CD4-positive, CD25-positive, alpha-beta regulatory T cell (primary cell): Measurements from ENCODE around the gene EXOC5. TPM values are rescaled to one million over a fixed set of nuclear protein-coding genes. Genes with fewer than 3 reads are reported as not detected.

Experiments
- ATAC-seq, 2 donors: fragments of 150-1000 bp; cut with Tn5 transposase; one replicate each; pipeline ENCODE4 v1.10.0; 2021; ENCODE audit warnings: low read depth in 2 of 2, moderate number of reproducible peaks in 2 of 2, moderate library complexity in 1 of 2
- DNase-seq, 3 donors: peaks; one replicate each; pipeline versions ENCODE4 v3.0.0 to v3.0.0-alpha.2; 2012 to 2022; ENCODE audit warnings: mixed read lengths in 1 of 3
- H3K27ac ChIP-seq: one replicate; pipeline ENCODE4 v1.7.0; 2013; ENCODE audit warnings: mild to moderate bottlenecking, low read length; ENCODE audit not compliant: insufficient read depth, poor library complexity, severe bottlenecking
- H3K27me3 ChIP-seq: one replicate; pipeline ENCODE4 v1.7.0; 2013; ENCODE audit warnings: low read length; ENCODE audit not compliant: control insufficient read depth, insufficient read depth
- H3K36me3 ChIP-seq: one replicate; pipeline ENCODE4 v1.7.0; 2013; ENCODE audit warnings: mild to moderate bottlenecking, low read length, moderate library complexity; ENCODE audit not compliant: control insufficient read depth, insufficient read depth
- H3K4me1 ChIP-seq: 2 replicates; pipeline ENCODE4 v1.7.0; 2013; ENCODE audit warnings: mild to moderate bottlenecking, low read length; ENCODE audit not compliant: insufficient read depth, control insufficient read depth, poor library complexity, severe bottlenecking
- H3K4me3 ChIP-seq: one replicate; pipeline ENCODE4 v1.7.0; 2013; ENCODE audit warnings: low read depth, mild to moderate bottlenecking, low read length, moderate library complexity
- H3K9me3 ChIP-seq, 2 experiments: 1 replicate in 1 of 2; 2 replicates in 1 of 2; pipeline ENCODE4 v1.7.0; 2013; ENCODE audit warnings: low read length in 2 of 2, mild to moderate bottlenecking in 1 of 2, moderate library complexity in 1 of 2; ENCODE audit not compliant: control insufficient read depth in 2 of 2
- H3K27ac Mint-ChIP-seq, 3 donors: one replicate each; pipeline ENCODE4 v1.8.0; 2020 to 2022; ENCODE audit warnings: mild to moderate bottlenecking in 3 of 3, mixed read lengths in 3 of 3, moderate library complexity in 2 of 3
- H3K27me3 Mint-ChIP-seq: one replicate; pipeline ENCODE4 v1.8.0; 2022; ENCODE audit warnings: mild to moderate bottlenecking, mixed read lengths
- H3K36me3 Mint-ChIP-seq: one replicate; pipeline ENCODE4 v1.8.0; 2020; ENCODE audit warnings: mixed read lengths
- H3K4me1 Mint-ChIP-seq, 4 donors: one replicate each; pipeline ENCODE4 v1.8.0; 2020 to 2022; ENCODE audit warnings: mixed read lengths in 4 of 4, mild to moderate bottlenecking in 1 of 4
- H3K4me3 Mint-ChIP-seq, 4 donors: one replicate each; pipeline ENCODE4 v1.8.0; 2020 to 2022; ENCODE audit warnings: mild to moderate bottlenecking in 4 of 4, mixed read lengths in 4 of 4, moderate library complexity in 3 of 4
- H3K9me3 Mint-ChIP-seq, 7 donors: one replicate each; pipeline ENCODE4 v1.8.0; 2020 to 2022; ENCODE audit warnings: mixed read lengths in 7 of 7, mild to moderate bottlenecking in 3 of 7, moderate library complexity in 2 of 7
- polyA plus RNA-seq, 4 donors: library from polyadenylated mRNA; unstranded; fragments of 300-500 nt; fragmentation: Illumina TruSeq; gene quantifications; one replicate each; pipeline ENCODE4 v1.2.3, GENCODE V29; 2021
- total RNA-seq: library from RNA; stranded (reverse); gene quantifications from one replicate; pipeline ENCODE4 v1.2.3, GENCODE V29; 2022

The EXOC5 gene
- total and polyA plus RNA-seq, 5 donors from 2014 or later, result 42.6 to 60.6 (median 49.2) TPM

DNA sequence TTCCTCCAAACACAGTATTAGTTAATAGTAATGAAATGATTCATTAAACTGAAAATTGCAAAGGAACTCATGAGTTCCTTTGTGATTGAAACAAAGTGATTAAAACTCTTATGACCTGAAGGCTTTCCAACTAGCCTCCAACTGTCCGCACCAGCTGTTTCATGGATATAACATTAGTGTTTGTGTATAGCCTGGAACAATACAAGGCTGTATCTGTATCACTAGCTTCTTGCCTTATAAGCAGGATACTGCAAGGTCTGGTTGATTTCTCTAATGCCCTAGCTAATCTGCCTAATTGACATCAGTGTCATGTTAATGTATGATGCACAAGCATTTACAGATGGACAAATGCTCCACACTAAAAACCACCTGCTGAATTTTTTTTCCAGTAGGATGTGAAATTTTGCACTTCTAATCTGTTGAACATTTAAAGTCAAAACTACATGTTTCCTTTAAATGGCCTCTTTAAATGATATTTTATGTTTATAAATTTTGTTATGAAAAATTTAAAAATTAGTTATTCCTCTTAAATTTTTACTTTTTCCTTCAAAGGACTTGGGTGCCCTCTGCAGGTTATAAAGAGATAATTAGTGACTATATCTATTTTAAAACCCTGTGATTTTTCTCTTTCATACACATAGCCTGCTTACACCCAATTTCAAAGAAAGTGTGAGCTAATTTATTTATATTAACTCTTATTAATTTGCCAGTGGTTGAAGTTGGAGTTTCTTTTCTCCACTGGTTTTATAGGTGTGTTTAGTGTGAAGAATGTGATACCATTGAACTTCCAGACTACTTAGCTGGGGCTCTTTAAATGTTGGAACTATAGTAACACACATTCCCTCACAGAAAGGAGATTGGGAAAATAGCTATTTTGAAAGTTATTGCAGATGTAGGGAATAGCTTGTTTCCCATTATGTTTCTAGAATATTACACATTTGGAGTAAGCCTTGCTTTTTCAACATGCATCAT is 25.4 kb upstream of the EXOC5 start:
- Mint-ChIP-seq H3K27me3 (no peaks in the 10 kb centered on the region), H3K9me3 (no peaks in the 10 kb centered on the region), H3K27ac (no peak overlapping the region), H3K36me3 (peaks cover 14% of the 10 kb centered on the region), H3K4me3 (no peak overlapping the region), H3K4me1 (no peaks in the 10 kb centered on the region)
- Histone ChIP-seq H3K27ac (no peak overlapping the region), H3K4me1 (no peaks in the 10 kb centered on the region), H3K4me3 (no peak overlapping the region), H3K9me3 (no peaks in the 10 kb centered on the region), H3K36me3 (peaks cover 16% of the 10 kb centered on the region), H3K27me3 (no peaks in the 10 kb centered on the region)
- peak in 2 of 3 donors; percentile 12 to 37 for DNase-seq
- no peak for ATAC-seq

DNA sequence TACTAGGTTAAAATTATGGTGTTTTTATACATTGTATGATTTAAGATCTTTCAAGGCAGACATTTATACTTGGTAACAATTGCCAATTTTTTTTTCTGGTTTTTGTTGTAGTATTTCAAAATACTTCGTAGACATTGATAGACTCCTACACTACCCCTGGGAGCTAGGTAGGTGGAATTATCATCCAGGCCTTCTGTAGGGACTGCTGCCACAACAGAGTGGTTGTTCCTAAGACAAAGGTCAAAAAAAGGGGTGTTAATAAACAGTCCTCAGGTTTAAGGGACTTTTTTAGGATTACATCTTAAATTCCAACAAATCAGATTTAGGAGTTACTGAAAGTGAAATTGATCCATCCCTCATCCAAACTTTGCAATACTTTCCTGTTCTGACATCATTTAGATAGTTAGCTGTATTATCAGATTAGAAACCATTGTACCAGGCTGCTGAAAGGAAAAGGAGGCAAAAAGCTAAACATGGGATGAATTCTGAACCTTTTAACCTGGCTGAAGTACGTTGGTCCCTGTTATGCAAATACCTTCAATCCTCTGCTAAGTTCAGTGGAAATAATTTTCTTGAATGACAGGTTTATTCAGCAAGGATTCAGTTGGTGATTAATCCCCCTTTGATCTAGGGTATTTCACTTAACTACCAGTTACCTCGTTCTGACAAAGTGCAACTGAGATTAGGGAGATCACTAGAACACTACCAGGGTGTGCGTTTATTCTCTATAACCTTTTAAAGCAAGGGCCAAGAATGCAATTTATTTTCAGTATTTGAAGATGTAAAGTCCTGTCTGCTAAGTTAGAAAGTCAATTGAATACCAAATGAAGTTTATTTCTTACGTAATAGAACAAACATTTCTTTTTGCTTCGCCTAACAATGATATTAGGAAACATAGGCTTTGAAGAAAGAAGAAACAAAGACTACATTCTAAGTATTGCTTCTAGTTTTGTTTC is 23.3 kb upstream of the EXOC5 start:
- Histone ChIP-seq H3K9me3 (no peaks in the 10 kb centered on the region), H3K4me3 (no peak overlapping the region), H3K36me3 (peaks cover 30% of the 10 kb centered on the region), H3K27ac (no peak overlapping the region), H3K4me1 (no peaks in the 10 kb centered on the region), H3K27me3 (no peaks in the 10 kb centered on the region)
- DNase-seq (no peak), ATAC-seq (no peak)
- Mint-ChIP-seq H3K9me3 (no peaks in the 10 kb centered on the region), H3K27ac (no peak overlapping the region), H3K4me1 (peaks cover 0 to 2% (median 0%) of the 10 kb centered on the region in 4 donors), H3K36me3 (peaks cover 16% of the 10 kb centered on the region), H3K4me3 (no peak overlapping the region), H3K27me3 (no peaks in the 10 kb centered on the region)

DNA sequence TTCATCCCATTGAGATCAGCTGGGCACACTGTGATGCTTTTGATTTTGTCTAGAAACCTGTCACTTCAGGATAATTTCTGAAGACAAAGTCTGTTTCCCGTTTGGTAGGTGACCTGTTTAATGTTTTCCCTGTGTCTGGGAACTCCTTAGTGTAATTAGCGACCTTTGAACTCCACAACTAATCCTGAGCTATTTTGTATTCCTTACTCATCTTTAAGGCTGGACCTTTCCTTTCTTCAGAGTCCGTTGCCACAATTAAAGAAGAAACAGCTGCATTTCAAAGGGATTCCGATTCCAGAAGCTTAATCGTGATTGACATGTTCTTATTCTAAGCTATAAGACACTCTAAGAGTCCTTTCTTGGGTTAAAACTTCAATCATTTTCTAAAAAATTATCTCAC is 22.0 kb upstream of the EXOC5 start:
- H3K4me3 ChIP-seq, result no peak overlapping the region
- Mint-ChIP-seq H3K4me3 (no peak overlapping the region), H3K36me3 (peaks cover 23% of the 10 kb centered on the region), H3K27me3 (no peaks in the 10 kb centered on the region), H3K4me1 (peaks cover 0 to 2% (median 0%) of the 10 kb centered on the region in 4 donors), H3K9me3 (no peaks in the 10 kb centered on the region), H3K27ac (peak overlapping the region in 1 of 3 donors; percentile 47)
- no peak for DNase-seq
- H3K27ac ChIP-seq, result no peak overlapping the region
- ATAC-seq, result no peak
- no peaks in the 10 kb centered on the region for H3K4me1 ChIP-seq
- H3K36me3 ChIP-seq, result peaks cover 41% of the 10 kb centered on the region
- no peaks in the 10 kb centered on the region for H3K9me3 ChIP-seq
- H3K27me3 ChIP-seq, result no peaks in the 10 kb centered on the region

GRCh38 chr14:57287745-57288144 is 19.0 kb upstream of the EXOC5 start:
- H3K9me3 Mint-ChIP-seq, result no peaks in the 10 kb centered on the region
- DNase-seq, result no peak
- no peak overlapping the region for H3K4me3 Mint-ChIP-seq
- H3K27me3 Mint-ChIP-seq, result no peaks in the 10 kb centered on the region
- no peaks in the 10 kb centered on the region for H3K9me3 ChIP-seq
- no peak overlapping the region for H3K27ac Mint-ChIP-seq
- H3K27me3 ChIP-seq, result no peaks in the 10 kb centered on the region
- ATAC-seq, result no peak
- H3K36me3 ChIP-seq, result peaks cover 66% of the 10 kb centered on the region
- H3K27ac ChIP-seq, result no peak overlapping the region
- H3K36me3 Mint-ChIP-seq, result peaks cover 40% of the 10 kb centered on the region
- peaks cover 0 to 2% (median 0%) of the 10 kb centered on the region in 4 donors for H3K4me1 Mint-ChIP-seq
- no peak overlapping the region for H3K4me3 ChIP-seq
- H3K4me1 ChIP-seq, result no peaks in the 10 kb centered on the region

DNA sequence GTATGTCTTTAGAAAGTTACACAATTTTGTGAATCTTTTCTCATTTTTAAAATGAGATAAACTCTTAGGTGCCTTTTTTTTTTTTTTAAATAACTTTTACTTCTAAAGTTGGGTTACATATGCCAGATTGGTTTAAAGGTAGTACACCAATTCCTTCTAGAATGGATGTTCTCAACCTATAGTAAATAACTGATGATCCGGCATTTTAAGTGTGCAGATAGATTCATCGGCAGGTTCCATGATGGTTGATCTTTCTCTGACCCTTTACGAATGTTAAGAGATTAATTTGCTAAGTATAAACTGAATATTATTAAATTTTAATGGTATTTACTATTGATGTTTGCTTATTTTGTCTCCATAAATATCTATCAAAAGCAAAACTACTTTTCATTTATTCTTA is 8.4 kb upstream of the EXOC5 start:
- Mint-ChIP-seq H3K27ac (no peak overlapping the region), H3K4me1 (peaks cover 25 to 37% (median 26%) of the 10 kb centered on the region in 4 donors), H3K4me3 (no peak overlapping the region), H3K36me3 (peaks cover 24% of the 10 kb centered on the region), H3K27me3 (no peaks in the 10 kb centered on the region), H3K9me3 (no peaks in the 10 kb centered on the region)
- H3K27ac ChIP-seq, result no peak overlapping the region
- DNase-seq (no peak), ATAC-seq (no peak)
- H3K27me3 ChIP-seq, result no peaks in the 10 kb centered on the region
- H3K4me3 ChIP-seq, result no peak overlapping the region
- H3K4me1 ChIP-seq, result no peaks in the 10 kb centered on the region
- H3K9me3 ChIP-seq, result no peaks in the 10 kb centered on the region
- H3K36me3 ChIP-seq, result peaks cover 41% of the 10 kb centered on the region

GRCh38 chr14:57275023-57275664 is 6.4 kb upstream of the EXOC5 start:
- peaks cover 38 to 55% (median 44%) of the 10 kb centered on the region in 4 donors for H3K4me1 Mint-ChIP-seq
- H3K4me3 Mint-ChIP-seq, result no peak overlapping the region
- no peaks in the 10 kb centered on the region for H3K27me3 Mint-ChIP-seq

DNA sequence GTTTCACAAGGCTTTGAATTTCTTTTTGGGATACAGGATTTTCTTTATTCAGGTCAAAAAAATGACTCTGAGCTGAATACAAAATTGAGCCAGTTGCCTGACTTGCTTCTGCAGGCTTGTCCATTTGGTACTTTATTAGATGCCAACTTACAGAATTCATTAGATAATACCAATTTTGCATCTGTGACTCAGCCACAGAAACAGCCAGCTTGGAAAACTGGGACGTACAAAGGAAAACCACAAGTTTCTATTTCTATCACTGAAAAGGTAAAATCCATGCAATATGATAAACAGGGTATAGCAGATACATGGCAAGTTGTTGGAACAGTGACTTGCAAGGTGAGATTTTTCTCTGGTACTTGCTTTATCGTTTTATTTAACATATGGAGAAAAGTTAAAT is 5.8 kb upstream of the EXOC5 start:
- DNase-seq, result no peak
- Histone ChIP-seq H3K4me1 (peaks cover 19% of the 10 kb centered on the region), H3K4me3 (no peak overlapping the region), H3K27ac (no peak overlapping the region), H3K36me3 (peaks cover 23% of the 10 kb centered on the region), H3K27me3 (no peaks in the 10 kb centered on the region), H3K9me3 (no peaks in the 10 kb centered on the region)
- no peak for ATAC-seq
- H3K27ac Mint-ChIP-seq, result no peak overlapping the region
- H3K9me3 Mint-ChIP-seq, result peaks cover 0 to 3% (median 0%) of the 10 kb centered on the region in 7 donors
- peaks cover 44 to 52% (median 48%) of the 10 kb centered on the region in 4 donors for H3K4me1 Mint-ChIP-seq
- H3K27me3 Mint-ChIP-seq, result no peaks in the 10 kb centered on the region
- peaks cover 19% of the 10 kb centered on the region for H3K36me3 Mint-ChIP-seq
- no peak overlapping the region for H3K4me3 Mint-ChIP-seq

More at GRCh38 chr14:57275023-57275664, 6.4 kb upstream of the EXOC5 start:
- Histone ChIP-seq H3K27me3 (no peaks in the 10 kb centered on the region), H3K9me3 (no peaks in the 10 kb centered on the region), H3K4me1 (peaks cover 18% of the 10 kb centered on the region), H3K36me3 (peaks cover 23% of the 10 kb centered on the region), H3K27ac (no peak overlapping the region), H3K4me3 (no peak overlapping the region)
- DNase-seq (no peak), ATAC-seq (no peak)
- Mint-ChIP-seq H3K9me3 (peaks cover 0 to 3% (median 0%) of the 10 kb centered on the region in 7 donors), H3K36me3 (peaks cover 19% of the 10 kb centered on the region), H3K27ac (no peak overlapping the region)
